Mesothelial cell of epicardium (in vitro differentiated cells): ENCODE data around the gene SLC33A1. TPM values are rescaled to one million over a fixed set of nuclear protein-coding genes. Genes with fewer than 3 reads are reported as not detected.

Experiments used
- DNase-seq, 2 experiments: peaks; one replicate each; pipeline ENCODE4 v3.0.0; 2021; ENCODE audit warnings: low spot score in 2 of 2; ENCODE audit not compliant: unreplicated experiment in 2 of 2
- H3K27ac Mint-ChIP-seq: 2 replicates; pipeline ENCODE4 v1.8.0; 2021; ENCODE audit warnings: mixed read lengths
- H3K27me3 Mint-ChIP-seq: 2 replicates; pipeline ENCODE4 v1.8.0; 2021; ENCODE audit warnings: low read depth, mixed read lengths
- H3K36me3 Mint-ChIP-seq: 2 replicates; pipeline ENCODE4 v1.8.0; 2021; ENCODE audit warnings: mixed read lengths
- H3K4me1 Mint-ChIP-seq: 2 replicates; pipeline ENCODE4 v1.8.0; 2021; ENCODE audit warnings: mixed read lengths
- H3K4me3 Mint-ChIP-seq: 2 replicates; pipeline ENCODE4 v1.8.0; 2021; ENCODE audit warnings: mild to moderate bottlenecking, moderate library complexity, mixed read lengths
- H3K9me3 Mint-ChIP-seq: 2 replicates; pipeline ENCODE4 v1.8.0; 2021; ENCODE audit warnings: mixed read lengths
- total RNA-seq: library from RNA; stranded (reverse); gene quantifications from 3 replicates; pipeline ENCODE4 v1.2.1, GENCODE V29; 2021
- TF ChIP-seq, protein P1 (sequence below): fragments of 200-600 bp; sonication (generic); IDR thresholded peaks from one replicate; pipeline ENCODE4 v1.5.0; 2021; ENCODE audit warnings: antibody characterized with exemption; ENCODE audit not compliant: unreplicated experiment

SLC33A1 gene
- total RNA-seq, 1 donor from 2014 or later, result 23.8 TPM

DNA sequence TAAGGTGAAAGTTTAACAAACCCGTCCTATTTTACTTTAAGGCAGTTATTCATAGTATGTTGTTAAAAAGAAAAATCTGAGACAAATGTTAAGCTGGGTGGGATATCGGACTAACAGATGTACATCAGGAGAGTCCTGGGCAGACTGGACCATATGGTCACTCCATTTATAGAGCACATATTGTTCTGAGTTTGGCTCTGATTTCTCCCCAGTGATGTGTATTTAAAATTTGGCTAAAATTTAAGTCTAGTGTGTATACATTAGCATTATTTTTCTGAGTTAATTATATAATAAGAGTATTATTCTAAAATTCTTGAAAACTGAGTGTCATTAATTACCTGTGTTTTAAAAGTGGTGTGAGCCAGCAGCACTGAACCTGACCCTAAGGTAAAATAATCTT is 22.3 kb upstream of the SLC33A1 start:
- no peak overlapping the region for H3K27ac Mint-ChIP-seq
- no peaks in the 10 kb centered on the region for H3K9me3 Mint-ChIP-seq
- no peak for DNase-seq
- no peaks in the 10 kb centered on the region for H3K27me3 Mint-ChIP-seq
- peaks cover 2% of the 10 kb centered on the region for H3K36me3 Mint-ChIP-seq
- H3K4me3 Mint-ChIP-seq, result no peak overlapping the region
- peaks cover 14% of the 10 kb centered on the region for H3K4me1 Mint-ChIP-seq
- TF ChIP-seq, protein P1, sequence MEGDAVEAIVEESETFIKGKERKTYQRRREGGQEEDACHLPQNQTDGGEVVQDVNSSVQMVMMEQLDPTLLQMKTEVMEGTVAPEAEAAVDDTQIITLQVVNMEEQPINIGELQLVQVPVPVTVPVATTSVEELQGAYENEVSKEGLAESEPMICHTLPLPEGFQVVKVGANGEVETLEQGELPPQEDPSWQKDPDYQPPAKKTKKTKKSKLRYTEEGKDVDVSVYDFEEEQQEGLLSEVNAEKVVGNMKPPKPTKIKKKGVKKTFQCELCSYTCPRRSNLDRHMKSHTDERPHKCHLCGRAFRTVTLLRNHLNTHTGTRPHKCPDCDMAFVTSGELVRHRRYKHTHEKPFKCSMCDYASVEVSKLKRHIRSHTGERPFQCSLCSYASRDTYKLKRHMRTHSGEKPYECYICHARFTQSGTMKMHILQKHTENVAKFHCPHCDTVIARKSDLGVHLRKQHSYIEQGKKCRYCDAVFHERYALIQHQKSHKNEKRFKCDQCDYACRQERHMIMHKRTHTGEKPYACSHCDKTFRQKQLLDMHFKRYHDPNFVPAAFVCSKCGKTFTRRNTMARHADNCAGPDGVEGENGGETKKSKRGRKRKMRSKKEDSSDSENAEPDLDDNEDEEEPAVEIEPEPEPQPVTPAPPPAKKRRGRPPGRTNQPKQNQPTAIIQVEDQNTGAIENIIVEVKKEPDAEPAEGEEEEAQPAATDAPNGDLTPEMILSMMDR, result no peak

DNA sequence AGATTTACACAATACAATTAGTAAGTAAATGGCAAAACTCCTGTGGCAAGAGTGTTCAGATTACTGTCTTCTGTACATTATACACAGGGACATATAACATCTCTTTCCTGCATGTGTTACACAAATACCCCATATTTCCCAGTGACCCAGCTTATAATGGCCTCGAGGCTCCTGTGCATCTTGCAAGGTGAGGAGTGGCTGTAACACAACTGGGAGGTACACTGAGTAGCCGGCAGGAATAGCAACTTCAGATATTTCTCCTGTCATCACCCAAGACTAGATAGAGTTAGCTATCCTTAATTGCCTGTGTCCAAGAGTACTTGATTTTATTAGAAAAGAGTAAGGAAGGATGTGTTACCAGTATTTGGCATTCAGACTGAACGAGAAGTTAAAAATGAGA is 21.8 kb upstream of the SLC33A1 start:
- peaks cover 14% of the 10 kb centered on the region for H3K4me1 Mint-ChIP-seq
- H3K9me3 Mint-ChIP-seq, result no peaks in the 10 kb centered on the region
- no peak overlapping the region for H3K27ac Mint-ChIP-seq
- TF ChIP-seq, protein P1, result no peak
- H3K36me3 Mint-ChIP-seq, result peaks cover 2% of the 10 kb centered on the region
- H3K27me3 Mint-ChIP-seq, result no peaks in the 10 kb centered on the region
- no peak overlapping the region for H3K4me3 Mint-ChIP-seq
- no peak for DNase-seq

DNA sequence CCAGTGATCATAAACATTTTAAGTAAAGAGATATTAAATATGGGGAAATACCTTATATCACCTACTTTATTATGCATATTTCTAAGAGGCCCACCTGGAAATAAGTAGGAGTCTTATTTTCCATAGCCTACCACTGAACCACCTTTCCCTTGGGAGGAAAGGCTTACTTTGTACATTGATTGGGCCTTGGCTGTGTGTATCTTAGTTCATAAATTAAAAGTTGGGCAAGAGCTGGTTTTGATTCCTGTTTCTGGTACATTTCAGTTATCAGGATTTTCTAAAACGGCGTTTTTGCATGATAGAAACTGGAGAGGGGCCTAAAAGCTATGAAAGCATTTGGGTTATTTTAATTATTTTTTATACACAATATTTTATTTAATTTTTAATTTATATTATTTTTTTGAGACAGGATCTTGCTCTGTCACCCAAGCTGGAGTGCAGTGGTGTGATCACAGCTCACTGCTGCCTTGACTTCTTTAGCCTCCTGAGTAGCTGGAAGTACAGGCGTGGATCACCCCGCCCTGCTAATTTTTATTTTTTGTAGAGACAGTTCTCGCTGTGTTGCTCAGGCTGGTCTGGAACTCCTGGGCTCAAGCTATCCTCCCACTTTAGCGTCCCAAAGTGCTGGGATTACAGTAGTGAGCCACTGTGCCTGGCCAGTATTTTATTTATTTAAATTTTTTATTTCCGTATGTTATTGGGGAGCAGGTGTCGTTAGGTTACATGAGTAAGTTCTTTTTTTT is 18.8 kb upstream of the SLC33A1 start:
- H3K4me3 Mint-ChIP-seq, result no peak overlapping the region
- no peaks in the 10 kb centered on the region for H3K9me3 Mint-ChIP-seq
- no peaks in the 10 kb centered on the region for H3K27me3 Mint-ChIP-seq
- no peak for DNase-seq
- peaks cover 19% of the 10 kb centered on the region for H3K4me1 Mint-ChIP-seq
- H3K27ac Mint-ChIP-seq, result peak overlapping the region; percentile 30
- TF ChIP-seq, protein P1, result no peak
- H3K36me3 Mint-ChIP-seq, result no peaks in the 10 kb centered on the region

DNA sequence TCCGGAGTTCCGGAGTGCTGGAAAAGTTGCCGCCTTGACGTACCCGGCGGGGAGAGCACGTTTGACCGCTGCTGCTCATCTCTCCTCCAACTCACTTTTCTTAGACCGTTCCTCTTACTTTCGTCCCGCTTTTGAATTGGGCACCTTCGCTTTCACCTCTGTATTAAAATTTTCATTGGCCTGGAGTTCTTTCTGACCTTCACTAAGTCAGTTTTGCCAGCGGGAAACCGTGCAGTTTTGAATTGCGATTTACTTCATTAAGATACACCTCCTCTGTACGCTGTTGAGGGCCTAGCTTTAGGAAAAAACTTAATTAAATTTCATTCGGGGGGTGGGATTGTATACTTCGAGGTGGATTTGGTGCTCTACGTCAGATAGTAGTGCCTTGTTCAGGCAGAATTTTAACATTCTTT is 17.5 kb upstream of the SLC33A1 start:
- H3K9me3 Mint-ChIP-seq, result no peaks in the 10 kb centered on the region
- no peak for DNase-seq
- peak overlapping the region; percentile 95 for H3K4me3 Mint-ChIP-seq
- H3K27ac Mint-ChIP-seq, result peak overlapping the region; percentile 97
- no peaks in the 10 kb centered on the region for H3K27me3 Mint-ChIP-seq
- H3K36me3 Mint-ChIP-seq, result no peaks in the 10 kb centered on the region
- TF ChIP-seq, protein P1, result no peak
- H3K4me1 Mint-ChIP-seq, result peaks cover 19% of the 10 kb centered on the region

DNA sequence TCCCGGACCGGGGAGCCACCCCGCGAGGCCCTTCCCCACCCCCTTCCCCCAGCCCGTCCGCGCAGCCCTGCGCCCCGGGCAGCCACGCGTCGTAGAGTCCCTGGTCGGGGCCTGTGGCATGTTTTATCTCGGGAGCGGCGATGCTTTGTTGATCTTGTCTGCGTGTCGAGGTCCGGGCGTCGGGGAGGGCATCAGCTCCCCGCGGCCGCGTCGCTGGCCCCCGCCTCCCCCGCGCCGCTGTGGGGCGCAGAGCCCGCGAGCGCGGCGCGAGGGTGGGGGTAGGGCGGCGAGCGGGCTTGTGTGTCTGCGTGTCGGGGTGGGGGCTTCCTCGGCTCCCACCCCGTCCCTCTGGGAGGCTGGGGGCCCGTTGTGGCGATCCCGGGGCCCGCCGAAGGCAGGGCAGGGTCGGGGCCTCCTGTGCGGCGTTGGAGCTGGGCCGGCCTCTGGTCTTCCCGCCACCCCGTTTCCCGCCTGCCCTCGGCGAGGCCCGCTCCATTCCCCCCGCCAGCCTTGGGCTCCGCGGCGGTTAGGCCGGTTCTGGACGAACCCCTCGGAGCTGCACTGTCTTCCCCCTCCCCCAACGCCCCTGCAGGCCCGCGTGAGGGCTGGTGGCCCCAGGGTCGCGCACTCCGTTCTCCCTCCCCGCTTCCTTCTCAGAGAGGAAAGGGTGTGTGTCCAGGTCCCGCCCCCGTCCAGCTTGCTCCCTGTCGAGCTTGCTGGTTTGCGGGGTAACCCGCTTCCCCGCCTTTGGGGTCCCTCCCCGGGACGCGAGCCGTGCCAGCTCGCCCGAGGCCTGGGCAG is 16.9 kb upstream of the SLC33A1 start:
- Mint-ChIP-seq H3K9me3 (no peaks in the 10 kb centered on the region), H3K27ac (peak overlapping the region; percentile 97), H3K4me3 (peak overlapping the region; percentile 95), H3K36me3 (no peaks in the 10 kb centered on the region), H3K4me1 (peaks cover 19% of the 10 kb centered on the region), H3K27me3 (no peaks in the 10 kb centered on the region)
- peak; percentile 23 to 64 for DNase-seq
- TF ChIP-seq, protein P1, result no peak
